Astrocyte (in vitro differentiated cells and primary cell): Measurements from ENCODE around the gene CTBP1.

Source experiments
- EZH2 ChIP-seq: IDR thresholded peaks from 2 replicates; pipeline ENCODE4 v1.6.1; 2012; ENCODE audit warnings: mild to moderate bottlenecking, low read length, inconsistent platforms; ENCODE audit not compliant: insufficient read depth
- TF ChIP-seq, protein P1 (sequence below): IDR thresholded peaks from 2 replicates; pipeline ENCODE4 v1.5.1; 2011; ENCODE audit warnings: low read depth, mild to moderate bottlenecking, inconsistent platforms, low read length, moderate library complexity; ENCODE audit not compliant: insufficient read depth

GRCh38 chr4:1252928-1253492 lies 4.1 kb upstream of the CTBP1 start:
- TF ChIP-seq, protein P1, sequence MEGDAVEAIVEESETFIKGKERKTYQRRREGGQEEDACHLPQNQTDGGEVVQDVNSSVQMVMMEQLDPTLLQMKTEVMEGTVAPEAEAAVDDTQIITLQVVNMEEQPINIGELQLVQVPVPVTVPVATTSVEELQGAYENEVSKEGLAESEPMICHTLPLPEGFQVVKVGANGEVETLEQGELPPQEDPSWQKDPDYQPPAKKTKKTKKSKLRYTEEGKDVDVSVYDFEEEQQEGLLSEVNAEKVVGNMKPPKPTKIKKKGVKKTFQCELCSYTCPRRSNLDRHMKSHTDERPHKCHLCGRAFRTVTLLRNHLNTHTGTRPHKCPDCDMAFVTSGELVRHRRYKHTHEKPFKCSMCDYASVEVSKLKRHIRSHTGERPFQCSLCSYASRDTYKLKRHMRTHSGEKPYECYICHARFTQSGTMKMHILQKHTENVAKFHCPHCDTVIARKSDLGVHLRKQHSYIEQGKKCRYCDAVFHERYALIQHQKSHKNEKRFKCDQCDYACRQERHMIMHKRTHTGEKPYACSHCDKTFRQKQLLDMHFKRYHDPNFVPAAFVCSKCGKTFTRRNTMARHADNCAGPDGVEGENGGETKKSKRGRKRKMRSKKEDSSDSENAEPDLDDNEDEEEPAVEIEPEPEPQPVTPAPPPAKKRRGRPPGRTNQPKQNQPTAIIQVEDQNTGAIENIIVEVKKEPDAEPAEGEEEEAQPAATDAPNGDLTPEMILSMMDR = no peak
- no peak for TF ChIP-seq EZH2
